Rectal smooth muscle tissue (tissue), 1 donor: ENCODE data around the gene SLC18A3.

Experiments used
- H3K27ac ChIP-seq: one replicate; pipeline ENCODE4 v1.7.0; 2013; ENCODE audit warnings: low read depth, low read length, inconsistent platforms
- H3K27me3 ChIP-seq: one replicate; pipeline ENCODE4 v1.7.0; 2013; ENCODE audit warnings: low read length; ENCODE audit not compliant: control insufficient read depth, insufficient read depth
- H3K36me3 ChIP-seq: one replicate; pipeline ENCODE4 v1.7.0; 2013; ENCODE audit warnings: low read length; ENCODE audit not compliant: control insufficient read depth, insufficient read depth
- H3K4me1 ChIP-seq: one replicate; pipeline ENCODE4 v1.7.0; 2013; ENCODE audit warnings: low read length; ENCODE audit not compliant: control insufficient read depth, insufficient read depth
- H3K4me3 ChIP-seq: one replicate; pipeline ENCODE4 v1.7.0; 2013; ENCODE audit warnings: low read length
- H3K9ac ChIP-seq: one replicate; pipeline ENCODE4 v1.7.0; 2013; ENCODE audit warnings: low read length

The SLC18A3 gene

GRCh38 chr10:49645871-49646870, 36.1 kb downstream of the SLC18A3 start:
- no peaks in the 10 kb centered on the region for H3K36me3 ChIP-seq
- no peak overlapping the region for H3K27ac ChIP-seq
- H3K9ac ChIP-seq: no peak overlapping the region
- no peak overlapping the region for H3K4me3 ChIP-seq
- peaks cover 2% of the 10 kb centered on the region for H3K27me3 ChIP-seq
- no peaks in the 10 kb centered on the region for H3K4me1 ChIP-seq

GRCh38 chr10:49647554-49647953, 37.4 kb downstream of the SLC18A3 start:
- Histone ChIP-seq H3K27ac (no peak overlapping the region), H3K36me3 (no peaks in the 10 kb centered on the region), H3K27me3 (no peaks in the 10 kb centered on the region), H3K4me3 (no peak overlapping the region), H3K4me1 (no peaks in the 10 kb centered on the region), H3K9ac (no peak overlapping the region)

DNA sequence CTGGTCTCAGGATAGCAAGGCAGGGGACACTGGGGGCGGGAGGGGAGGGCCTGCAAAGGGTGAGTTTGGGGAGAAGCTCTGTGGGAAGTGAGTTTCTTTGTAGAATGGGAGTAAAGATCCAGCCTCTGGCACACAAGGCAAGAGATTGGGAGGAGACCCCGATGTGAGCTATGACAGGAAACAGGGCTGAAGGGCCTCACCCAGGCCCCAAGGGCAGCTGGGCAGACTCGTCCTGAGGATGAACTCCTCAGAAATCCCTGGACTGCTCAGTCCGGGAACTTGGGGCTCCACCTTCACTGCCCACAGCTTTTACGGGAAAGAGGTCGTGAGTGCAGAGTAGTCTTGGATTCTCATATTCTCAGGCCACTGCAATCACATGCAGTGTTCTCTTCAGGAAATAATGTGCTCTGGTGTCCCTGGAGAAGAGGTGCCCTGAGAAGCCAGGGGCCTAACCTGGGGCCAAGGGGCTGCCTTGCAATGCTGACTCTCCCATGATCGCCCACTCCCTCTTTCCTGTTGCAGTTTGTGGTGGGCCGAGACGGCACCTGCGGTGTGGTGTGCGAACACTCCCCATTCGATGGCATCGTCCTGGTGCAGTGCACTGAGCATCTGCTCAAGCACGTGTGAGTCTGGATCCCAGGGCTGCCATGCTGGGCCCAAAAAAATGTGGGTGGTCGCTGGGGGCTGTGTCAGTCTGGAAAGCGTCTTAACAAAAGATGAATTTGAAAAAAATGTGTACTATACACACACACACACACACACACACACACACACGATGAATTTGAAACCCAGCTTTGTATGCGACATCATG, 38.1 kb downstream of the SLC18A3 start:
- Histone ChIP-seq H3K27me3 (no peaks in the 10 kb centered on the region), H3K27ac (no peak overlapping the region), H3K4me3 (no peak overlapping the region), H3K4me1 (no peaks in the 10 kb centered on the region), H3K9ac (no peak overlapping the region), H3K36me3 (no peaks in the 10 kb centered on the region)

DNA sequence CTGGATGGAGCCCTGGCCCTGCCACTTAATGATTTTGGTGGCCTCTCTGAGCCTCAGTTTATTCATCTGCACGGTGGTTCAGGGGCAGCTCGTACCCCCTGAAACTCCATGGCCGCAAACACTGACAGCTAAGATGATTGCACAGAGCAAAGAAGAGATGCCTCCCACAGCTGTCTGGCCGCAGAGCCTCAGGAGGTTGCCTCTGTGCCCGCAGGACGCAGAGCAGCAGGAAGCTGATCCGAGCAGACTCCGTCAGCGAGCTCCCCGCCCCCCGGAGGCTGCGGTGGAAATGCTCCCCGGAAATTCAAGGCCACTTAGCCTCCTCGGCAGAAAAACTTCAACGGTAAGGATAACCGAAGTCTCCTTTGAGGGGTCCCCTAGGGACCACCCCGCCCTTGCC, 39.2 kb downstream of the SLC18A3 start:
- H3K27ac ChIP-seq: no peak overlapping the region
- no peak overlapping the region for H3K9ac ChIP-seq
- no peak overlapping the region for H3K4me3 ChIP-seq
- H3K27me3 ChIP-seq: no peaks in the 10 kb centered on the region
- no peaks in the 10 kb centered on the region for H3K36me3 ChIP-seq
- no peaks in the 10 kb centered on the region for H3K4me1 ChIP-seq

- Histone ChIP-seq H3K36me3 (no peaks in the 10 kb centered on the region), H3K27me3 (no peaks in the 10 kb centered on the region), H3K9ac (no peak overlapping the region), H3K27ac (no peak overlapping the region), H3K4me1 (no peaks in the 10 kb centered on the region), H3K4me3 (no peak overlapping the region)
These were observed 40.0 kb downstream of the SLC18A3 start for GRCh38 chr10:49649936-49650723.

DNA sequence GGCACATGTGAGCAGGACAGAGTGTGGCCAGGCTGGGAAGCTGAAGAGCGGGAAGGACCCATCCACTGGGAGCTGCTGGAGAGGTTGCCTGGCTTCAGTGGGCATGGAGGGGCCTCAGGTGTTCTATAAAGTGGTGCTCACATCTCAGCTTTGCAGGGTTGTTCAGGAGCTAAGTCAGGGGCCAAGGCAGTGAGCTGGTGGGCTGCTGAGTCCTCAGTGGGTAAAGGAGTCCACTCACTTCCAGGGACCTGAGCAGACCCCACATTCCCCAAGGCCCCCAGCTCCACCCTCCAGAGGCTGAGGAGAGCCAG, 40.6 kb downstream of the SLC18A3 start:
- no peak overlapping the region for H3K27ac ChIP-seq
- H3K9ac ChIP-seq: no peak overlapping the region
- H3K4me3 ChIP-seq: no peak overlapping the region
- H3K4me1 ChIP-seq: no peaks in the 10 kb centered on the region
- no peaks in the 10 kb centered on the region for H3K27me3 ChIP-seq
- no peaks in the 10 kb centered on the region for H3K36me3 ChIP-seq

GRCh38 chr10:49651039-49651835, 41.1 kb downstream of the SLC18A3 start:
- no peak overlapping the region for H3K9ac ChIP-seq
- no peaks in the 10 kb centered on the region for H3K27me3 ChIP-seq
- no peaks in the 10 kb centered on the region for H3K4me1 ChIP-seq
- H3K36me3 ChIP-seq: no peaks in the 10 kb centered on the region
- no peak overlapping the region for H3K4me3 ChIP-seq
- no peak overlapping the region for H3K27ac ChIP-seq

DNA sequence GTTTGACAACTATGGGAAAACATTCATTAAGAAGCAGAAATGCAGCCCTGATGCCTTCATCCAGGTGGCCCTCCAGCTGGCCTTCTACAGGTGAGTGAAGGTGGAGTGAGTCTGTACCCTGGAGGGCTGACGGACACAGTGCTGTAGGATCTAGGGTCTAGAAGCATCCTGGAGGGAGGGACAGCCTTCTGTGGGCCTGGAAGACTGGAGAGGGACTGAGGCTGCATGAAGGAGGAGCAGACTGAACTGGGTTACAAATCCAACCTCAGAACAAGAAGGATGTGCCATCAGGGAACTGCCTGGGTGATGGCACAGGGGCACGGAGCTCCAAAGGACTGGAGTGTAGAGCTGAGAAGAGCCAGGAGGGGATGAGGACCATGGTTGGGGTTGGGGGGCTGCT, 41.8 kb downstream of the SLC18A3 start:
- H3K27me3 ChIP-seq: no peaks in the 10 kb centered on the region
- no peak overlapping the region for H3K4me3 ChIP-seq
- H3K36me3 ChIP-seq: no peaks in the 10 kb centered on the region
- no peak overlapping the region for H3K9ac ChIP-seq
- no peaks in the 10 kb centered on the region for H3K4me1 ChIP-seq
- no peak overlapping the region for H3K27ac ChIP-seq

DNA sequence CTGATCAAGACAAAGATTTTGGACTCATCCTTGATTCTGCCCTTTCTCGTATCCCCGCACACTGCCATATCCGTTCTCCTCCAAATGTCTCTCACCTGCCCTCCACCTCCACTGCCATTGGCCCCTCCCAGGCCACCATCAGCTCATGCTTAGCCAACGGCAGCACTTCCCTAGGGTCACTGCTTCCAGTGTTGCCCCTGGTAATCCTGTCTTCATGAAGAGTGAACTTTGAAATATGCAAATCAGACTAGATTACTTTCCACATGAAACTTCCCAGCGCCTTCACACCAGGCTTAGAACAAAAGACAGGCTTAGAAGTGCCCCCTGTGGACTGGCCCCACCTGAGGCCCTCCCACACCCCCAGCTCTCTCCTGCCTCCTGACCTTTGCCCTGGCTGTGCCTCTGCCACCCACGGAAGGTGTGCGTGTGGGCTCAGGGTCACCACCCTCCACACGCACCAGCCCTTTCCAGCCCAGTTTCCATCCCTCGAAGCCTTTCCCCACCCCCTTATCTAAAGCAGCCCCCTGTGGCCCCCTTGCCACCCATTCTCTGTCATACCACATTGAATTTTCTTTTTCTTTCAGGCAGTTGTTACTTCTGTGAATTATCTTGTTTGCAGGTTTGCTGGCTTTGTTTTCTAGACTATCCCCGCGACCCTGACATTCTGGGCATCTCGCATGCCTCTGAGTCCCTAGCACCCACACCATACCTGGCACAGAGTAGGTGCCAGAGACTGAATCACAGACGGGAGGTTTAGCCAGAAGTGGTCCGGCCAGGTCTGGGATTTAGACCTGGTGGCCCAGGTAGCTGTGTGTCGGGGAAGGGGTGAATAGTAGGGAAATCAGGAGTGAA, 42.5 kb downstream of the SLC18A3 start:
- no peak overlapping the region for H3K27ac ChIP-seq
- H3K4me3 ChIP-seq: no peak overlapping the region
- no peak overlapping the region for H3K9ac ChIP-seq
- H3K36me3 ChIP-seq: no peaks in the 10 kb centered on the region
- no peaks in the 10 kb centered on the region for H3K27me3 ChIP-seq
- H3K4me1 ChIP-seq: no peaks in the 10 kb centered on the region

- Histone ChIP-seq H3K36me3 (no peaks in the 10 kb centered on the region), H3K27me3 (no peaks in the 10 kb centered on the region), H3K4me1 (no peaks in the 10 kb centered on the region), H3K27ac (no peak overlapping the region), H3K9ac (no peak overlapping the region), H3K4me3 (no peak overlapping the region)
These were observed 43.3 kb downstream of the SLC18A3 start for GRCh38 chr10:49653273-49653929.
